Thyroid gland (tissue), 4 donors: ENCODE measurements around the gene PLD1. TPM values are rescaled to one million over a fixed set of nuclear protein-coding genes. Genes with fewer than 3 reads are reported as not detected.

Source experiments
- DNase-seq, 2 donors: peaks; one replicate each; pipeline ENCODE4 v3.0.0-alpha.2; 2019
- H3K27ac ChIP-seq, 3 donors: fragments of 200-600 bp; sonication (generic); 1 replicate in 2 of 3; 2 replicates in 1 of 3; pipeline ENCODE4 v1.5.1; 2016 to 2019; ENCODE audit warnings: mild to moderate bottlenecking in 1 of 3, moderate library complexity in 1 of 3
- H3K27me3 ChIP-seq: fragments of 200-600 bp; sonication (generic); one replicate; pipeline ENCODE4 v1.5.1; 2019
- H3K36me3 ChIP-seq, 2 donors: fragments of 200-600 bp; sonication (generic); one replicate each; pipeline ENCODE4 v1.5.1; 2016 to 2019
- H3K4me1 ChIP-seq, 2 donors: fragments of 200-600 bp; sonication (generic); one replicate each; pipeline ENCODE4 v1.5.1; 2017 to 2019
- H3K4me3 ChIP-seq, 3 donors: fragments of 200-600 bp; sonication (generic); replicated peaks in 1 of 3; 1 replicate in 2 of 3; 2 replicates in 1 of 3; pipeline ENCODE4 v1.5.1; 2016; ENCODE audit warnings: mild to moderate bottlenecking in 1 of 3
- H3K9me3 ChIP-seq: fragments of 200-600 bp; sonication (generic); one replicate; pipeline ENCODE4 v1.5.1; 2017
- POLR2A ChIP-seq, 2 donors: fragments of 450-650 bp; IDR thresholded peaks; one replicate each; pipeline ENCODE4 v1.6.1; 2017; ENCODE audit warnings: antibody characterized with exemption in 2 of 2, mild to moderate bottlenecking in 2 of 2, moderate library complexity in 1 of 2
- whole genome bisulfite sequencing, 2 donors: methylation state at CpG; one replicate each; pipeline ENCODE4 v1.1.5; 2017; 5-methylcytosine and 5-hydroxymethylcytosine counted together
- intact Hi-C: fragments of 100-400 bp; cut with DNase I; formaldehyde crosslinking; loops from one replicate; pipeline ENCODE4 v1.15.1; 2023
- total RNA-seq, 4 donors: library from RNA; depleted of rRNA; stranded (reverse); fragments of >200 nt; gene quantifications; one replicate each; pipeline ENCODE4 v1.2.3, GENCODE V29; 2016
- TF ChIP-seq, protein P1 (sequence below), 6 experiments: fragments of 200-600 bp in 3 of 6; fragments of 450-650 bp in 3 of 6; sonication (generic) in 3 of 6; IDR thresholded peaks; one replicate each; pipeline ENCODE4 v1.5.1; 2016 to 2019; ENCODE audit warnings: antibody characterized with exemption in 6 of 6, mild to moderate bottlenecking in 2 of 6, inconsistent platforms in 1 of 6, moderate library complexity in 1 of 6

Gene PLD1
- total RNA-seq, 4 donors from 2014 or later = 13.0 to 21.7 (median 19.8) TPM

DNA sequence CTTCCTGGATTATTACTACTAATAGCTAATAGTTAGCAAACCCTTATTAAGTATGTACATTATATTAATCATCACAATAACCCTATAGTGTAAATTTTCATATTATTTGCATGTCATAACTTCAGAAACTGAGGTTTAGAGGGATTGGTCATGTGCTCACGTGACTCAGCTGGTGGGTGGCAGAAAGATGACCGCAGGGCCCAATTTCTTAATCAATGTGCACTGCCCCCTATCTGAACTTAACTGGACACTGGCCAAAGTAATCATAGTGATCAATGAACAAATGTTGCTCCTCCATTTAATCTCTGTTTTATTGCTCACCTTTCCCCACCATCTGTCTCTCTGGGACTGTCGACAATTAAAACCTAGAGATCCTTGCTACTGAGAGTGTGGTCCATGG is 52.2 kb downstream of the PLD1 start:
- no peak overlapping the region for H3K27ac ChIP-seq
- 96 to 99% methylated on average over 3 of the region's 3 CpGs for WGBS, 2 donors

GRCh38 chr3:171757361-171758034 is 52.8 kb downstream of the PLD1 start:
- WGBS, 2 donors = 81 to 87% methylated on average over 4 of the region's 4 CpGs
- Histone ChIP-seq H3K9me3 (no peaks in the 10 kb centered on the region), H3K27ac (no peak overlapping the region), H3K36me3 (no peaks in the 10 kb centered on the region), H3K4me1 (no peaks in the 10 kb centered on the region), H3K27me3 (no peaks in the 10 kb centered on the region), H3K4me3 (no peak overlapping the region)
- intact Hi-C loops = no loop called here
- DNase-seq = no peak
- no peak for TF ChIP-seq POLR2A (IDR thresholded peaks at IDR 0.05)
- TF ChIP-seq, protein P1, sequence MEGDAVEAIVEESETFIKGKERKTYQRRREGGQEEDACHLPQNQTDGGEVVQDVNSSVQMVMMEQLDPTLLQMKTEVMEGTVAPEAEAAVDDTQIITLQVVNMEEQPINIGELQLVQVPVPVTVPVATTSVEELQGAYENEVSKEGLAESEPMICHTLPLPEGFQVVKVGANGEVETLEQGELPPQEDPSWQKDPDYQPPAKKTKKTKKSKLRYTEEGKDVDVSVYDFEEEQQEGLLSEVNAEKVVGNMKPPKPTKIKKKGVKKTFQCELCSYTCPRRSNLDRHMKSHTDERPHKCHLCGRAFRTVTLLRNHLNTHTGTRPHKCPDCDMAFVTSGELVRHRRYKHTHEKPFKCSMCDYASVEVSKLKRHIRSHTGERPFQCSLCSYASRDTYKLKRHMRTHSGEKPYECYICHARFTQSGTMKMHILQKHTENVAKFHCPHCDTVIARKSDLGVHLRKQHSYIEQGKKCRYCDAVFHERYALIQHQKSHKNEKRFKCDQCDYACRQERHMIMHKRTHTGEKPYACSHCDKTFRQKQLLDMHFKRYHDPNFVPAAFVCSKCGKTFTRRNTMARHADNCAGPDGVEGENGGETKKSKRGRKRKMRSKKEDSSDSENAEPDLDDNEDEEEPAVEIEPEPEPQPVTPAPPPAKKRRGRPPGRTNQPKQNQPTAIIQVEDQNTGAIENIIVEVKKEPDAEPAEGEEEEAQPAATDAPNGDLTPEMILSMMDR (IDR thresholded peaks at IDR 0.05) = no peak

More for the DNA sequence above, 52.2 kb downstream of the PLD1 start:
- Histone ChIP-seq H3K36me3 (no peaks in the 10 kb centered on the region), H3K27me3 (no peaks in the 10 kb centered on the region), H3K4me1 (no peaks in the 10 kb centered on the region), H3K4me3 (no peak overlapping the region), H3K9me3 (no peaks in the 10 kb centered on the region)
- intact Hi-C loops = no loop called here
- no peak for DNase-seq
- TF ChIP-seq, protein P1 (IDR thresholded peaks at IDR 0.05) = no peak
- TF ChIP-seq POLR2A (IDR thresholded peaks at IDR 0.05) = no peak

DNA sequence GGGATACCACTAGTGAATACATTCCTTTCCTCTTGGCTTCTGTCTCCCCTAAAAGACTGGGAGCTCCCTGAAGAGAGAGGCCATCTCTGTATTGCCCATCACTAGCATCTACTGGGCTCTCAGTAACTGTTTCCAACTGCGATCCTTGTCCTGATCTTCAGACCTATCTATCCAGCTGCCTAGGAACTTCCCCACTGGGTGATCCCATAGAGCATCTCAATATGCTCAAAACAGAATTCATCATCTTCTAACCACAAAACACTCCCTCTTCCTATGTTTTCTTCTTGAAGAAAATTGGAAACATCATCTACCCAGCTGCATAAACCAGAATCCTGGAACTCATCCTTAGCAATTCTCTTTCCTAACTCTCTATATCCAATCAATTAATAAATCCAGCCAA is 54.6 kb downstream of the PLD1 start:
- intact Hi-C loops = no loop called here
- WGBS, 2 donors = 93 to 97% methylated on average over 1 of the region's 1 CpG
- no peaks in the 10 kb centered on the region for H3K36me3 ChIP-seq
- H3K4me3 ChIP-seq = no peak overlapping the region
- H3K27ac ChIP-seq = no peak overlapping the region
- no peaks in the 10 kb centered on the region for H3K4me1 ChIP-seq
- H3K27me3 ChIP-seq = no peaks in the 10 kb centered on the region
- no peak for DNase-seq
- no peak for TF ChIP-seq POLR2A (IDR thresholded peaks at IDR 0.05)
- TF ChIP-seq, protein P1 (IDR thresholded peaks at IDR 0.05) = no peak
- no peaks in the 10 kb centered on the region for H3K9me3 ChIP-seq

GRCh38 chr3:171755015-171755589 is 55.2 kb downstream of the PLD1 start:
- no peaks in the 10 kb centered on the region for H3K27me3 ChIP-seq
- no peaks in the 10 kb centered on the region for H3K4me1 ChIP-seq
- H3K9me3 ChIP-seq = no peaks in the 10 kb centered on the region
- intact Hi-C loops = no loop called here
- 86% methylated on average over 2 of the region's 2 CpGs for WGBS, 2 donors
- DNase-seq = no peak
- H3K27ac ChIP-seq = no peak overlapping the region
- TF ChIP-seq, protein P1 (IDR thresholded peaks at IDR 0.05) = no peak
- TF ChIP-seq POLR2A (IDR thresholded peaks at IDR 0.05) = no peak
- no peak overlapping the region for H3K4me3 ChIP-seq
- H3K36me3 ChIP-seq = no peaks in the 10 kb centered on the region

GRCh38 chr3:171753665-171754408 is 56.4 kb downstream of the PLD1 start:
- Histone ChIP-seq H3K27me3 (no peaks in the 10 kb centered on the region), H3K4me1 (no peaks in the 10 kb centered on the region), H3K4me3 (no peak overlapping the region), H3K36me3 (no peaks in the 10 kb centered on the region), H3K9me3 (no peaks in the 10 kb centered on the region), H3K27ac (no peak overlapping the region)
- 88% methylated on average over 5 of the region's 5 CpGs for WGBS, 2 donors
- intact Hi-C loops = no loop called here
- DNase-seq = no peak
- no peak for TF ChIP-seq POLR2A (IDR thresholded peaks at IDR 0.05)
- TF ChIP-seq, protein P1 (IDR thresholded peaks at IDR 0.05) = no peak
